Mesothelial cell of epicardium (in vitro differentiated cells): ENCODE data around the gene LRRC59. TPM values are rescaled to one million over a fixed set of nuclear protein-coding genes. Genes with fewer than 3 reads are reported as not detected.

Experiments used
- DNase-seq, 2 experiments: peaks; one replicate each; pipeline ENCODE4 v3.0.0; 2021; ENCODE audit warnings: low spot score in 2 of 2; ENCODE audit not compliant: unreplicated experiment in 2 of 2
- H3K27ac Mint-ChIP-seq: 2 replicates; pipeline ENCODE4 v1.8.0; 2021; ENCODE audit warnings: mixed read lengths
- H3K27me3 Mint-ChIP-seq: 2 replicates; pipeline ENCODE4 v1.8.0; 2021; ENCODE audit warnings: low read depth, mixed read lengths
- H3K36me3 Mint-ChIP-seq: 2 replicates; pipeline ENCODE4 v1.8.0; 2021; ENCODE audit warnings: mixed read lengths
- H3K4me1 Mint-ChIP-seq: 2 replicates; pipeline ENCODE4 v1.8.0; 2021; ENCODE audit warnings: mixed read lengths
- H3K4me3 Mint-ChIP-seq: 2 replicates; pipeline ENCODE4 v1.8.0; 2021; ENCODE audit warnings: mild to moderate bottlenecking, moderate library complexity, mixed read lengths
- H3K9me3 Mint-ChIP-seq: 2 replicates; pipeline ENCODE4 v1.8.0; 2021; ENCODE audit warnings: mixed read lengths
- total RNA-seq: library from RNA; stranded (reverse); gene quantifications from 3 replicates; pipeline ENCODE4 v1.2.1, GENCODE V29; 2021
- TF ChIP-seq, protein P1 (sequence below): fragments of 200-600 bp; sonication (generic); IDR thresholded peaks from one replicate; pipeline ENCODE4 v1.5.0; 2021; ENCODE audit warnings: antibody characterized with exemption; ENCODE audit not compliant: unreplicated experiment

Gene LRRC59
- total RNA-seq, 1 donor from 2014 or later, result 60.7 TPM

- TF ChIP-seq, protein P1, sequence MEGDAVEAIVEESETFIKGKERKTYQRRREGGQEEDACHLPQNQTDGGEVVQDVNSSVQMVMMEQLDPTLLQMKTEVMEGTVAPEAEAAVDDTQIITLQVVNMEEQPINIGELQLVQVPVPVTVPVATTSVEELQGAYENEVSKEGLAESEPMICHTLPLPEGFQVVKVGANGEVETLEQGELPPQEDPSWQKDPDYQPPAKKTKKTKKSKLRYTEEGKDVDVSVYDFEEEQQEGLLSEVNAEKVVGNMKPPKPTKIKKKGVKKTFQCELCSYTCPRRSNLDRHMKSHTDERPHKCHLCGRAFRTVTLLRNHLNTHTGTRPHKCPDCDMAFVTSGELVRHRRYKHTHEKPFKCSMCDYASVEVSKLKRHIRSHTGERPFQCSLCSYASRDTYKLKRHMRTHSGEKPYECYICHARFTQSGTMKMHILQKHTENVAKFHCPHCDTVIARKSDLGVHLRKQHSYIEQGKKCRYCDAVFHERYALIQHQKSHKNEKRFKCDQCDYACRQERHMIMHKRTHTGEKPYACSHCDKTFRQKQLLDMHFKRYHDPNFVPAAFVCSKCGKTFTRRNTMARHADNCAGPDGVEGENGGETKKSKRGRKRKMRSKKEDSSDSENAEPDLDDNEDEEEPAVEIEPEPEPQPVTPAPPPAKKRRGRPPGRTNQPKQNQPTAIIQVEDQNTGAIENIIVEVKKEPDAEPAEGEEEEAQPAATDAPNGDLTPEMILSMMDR, result no peak
- no peaks in the 10 kb centered on the region for H3K9me3 Mint-ChIP-seq
- peak overlapping the region; percentile 50 for H3K4me3 Mint-ChIP-seq
- peaks cover 21% of the 10 kb centered on the region for H3K4me1 Mint-ChIP-seq
- no peak overlapping the region for H3K27ac Mint-ChIP-seq
- DNase-seq, result no peak
- no peaks in the 10 kb centered on the region for H3K27me3 Mint-ChIP-seq
- H3K36me3 Mint-ChIP-seq, result peaks cover 20% of the 10 kb centered on the region
These were observed 27.3 kb downstream of the LRRC59 start for GRCh38 chr17:50370052-50370451.

DNA sequence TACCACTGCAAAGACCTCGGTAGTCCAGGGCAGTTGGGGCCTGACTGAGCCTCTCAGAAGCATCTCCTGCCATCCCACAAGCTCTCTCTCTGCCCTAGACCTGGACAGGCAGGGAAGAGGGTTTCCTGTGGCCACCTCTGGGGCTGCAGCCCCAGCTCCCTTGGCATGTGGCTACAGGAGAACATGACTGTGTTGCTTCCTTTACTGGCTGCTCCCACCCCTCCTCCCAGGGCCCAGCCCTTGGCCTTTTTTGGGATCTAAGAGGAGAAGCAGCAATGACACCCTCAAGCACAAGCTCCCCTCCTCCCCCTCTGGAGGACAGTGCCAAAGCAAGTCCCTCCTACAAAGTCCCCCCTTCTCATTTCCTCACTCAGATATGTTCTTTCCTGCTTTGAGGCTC is 29.9 kb downstream of the LRRC59 start:
- Mint-ChIP-seq H3K27me3 (no peaks in the 10 kb centered on the region), H3K9me3 (no peaks in the 10 kb centered on the region), H3K36me3 (peaks cover 20% of the 10 kb centered on the region), H3K4me1 (peaks cover 24% of the 10 kb centered on the region), H3K4me3 (no peak overlapping the region), H3K27ac (no peak overlapping the region)
- TF ChIP-seq, protein P1, result no peak
- DNase-seq, result no peak

DNA sequence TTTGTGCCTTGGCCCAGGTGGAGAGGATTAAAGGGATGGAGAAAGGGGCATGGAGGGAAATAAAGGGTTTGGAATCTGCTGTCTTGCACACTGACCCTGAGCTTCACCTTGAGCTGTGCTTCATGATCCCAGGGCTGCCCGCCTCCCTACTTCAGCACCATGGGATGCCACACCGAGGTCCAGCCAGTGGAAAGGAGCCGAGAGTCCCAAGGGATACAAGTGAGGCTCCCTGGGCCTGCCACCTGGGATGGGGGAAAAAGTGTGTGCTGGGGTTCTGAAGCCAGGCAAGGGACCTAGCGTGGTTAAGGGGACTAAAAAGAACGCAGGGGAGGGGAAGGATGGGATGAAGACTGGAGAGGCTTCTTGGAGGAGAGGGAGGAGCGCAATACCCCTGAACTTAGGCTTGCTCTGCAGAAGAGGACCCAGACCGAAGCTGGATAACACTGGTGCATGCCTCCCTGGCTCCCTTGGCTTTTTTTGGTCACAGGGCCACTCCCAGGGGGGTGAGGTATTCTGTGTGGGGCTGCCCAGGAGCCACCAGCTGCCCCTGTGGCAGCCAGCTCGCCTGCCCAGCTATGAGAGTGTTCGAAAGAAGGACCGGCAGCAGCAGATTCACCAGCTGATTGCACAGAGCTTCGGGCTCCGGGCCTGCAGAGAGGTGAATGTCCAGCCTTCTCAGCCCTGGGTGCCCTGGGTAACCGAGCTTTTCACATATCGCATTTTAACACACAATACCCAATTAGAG is 31.5 kb downstream of the LRRC59 start:
- no peak for DNase-seq
- Mint-ChIP-seq H3K36me3 (peaks cover 18% of the 10 kb centered on the region), H3K9me3 (no peaks in the 10 kb centered on the region), H3K4me3 (no peak overlapping the region), H3K27ac (peak overlapping the region; percentile 59), H3K4me1 (peaks cover 18% of the 10 kb centered on the region), H3K27me3 (no peaks in the 10 kb centered on the region)
- TF ChIP-seq, protein P1, result no peak

- H3K27ac Mint-ChIP-seq, result peak overlapping the region; percentile 59
- TF ChIP-seq, protein P1, result no peak
These were observed 32.2 kb downstream of the LRRC59 start for GRCh38 chr17:50365165-50365564.

GRCh38 chr17:50364715-50365114 is 32.6 kb downstream of the LRRC59 start:
- Mint-ChIP-seq H3K4me1 (peaks cover 18% of the 10 kb centered on the region), H3K27me3 (no peaks in the 10 kb centered on the region), H3K4me3 (no peak overlapping the region), H3K36me3 (peaks cover 13% of the 10 kb centered on the region), H3K9me3 (no peaks in the 10 kb centered on the region), H3K27ac (peak overlapping the region; percentile 85)
- no peak for DNase-seq
- TF ChIP-seq, protein P1, result no peak

More at GRCh38 chr17:50365165-50365564, 32.2 kb downstream of the LRRC59 start:
- Mint-ChIP-seq H3K4me3 (no peak overlapping the region), H3K36me3 (peaks cover 14% of the 10 kb centered on the region), H3K4me1 (peaks cover 18% of the 10 kb centered on the region), H3K9me3 (no peaks in the 10 kb centered on the region), H3K27me3 (no peaks in the 10 kb centered on the region)
- DNase-seq, result no peak

- peaks cover 18% of the 10 kb centered on the region for H3K4me1 Mint-ChIP-seq
- peaks cover 13% of the 10 kb centered on the region for H3K36me3 Mint-ChIP-seq
- TF ChIP-seq, protein P1, result no peak
- peak overlapping the region; percentile 85 for H3K27ac Mint-ChIP-seq
- DNase-seq, result no peak
- H3K4me3 Mint-ChIP-seq, result no peak overlapping the region
- H3K27me3 Mint-ChIP-seq, result no peaks in the 10 kb centered on the region
- H3K9me3 Mint-ChIP-seq, result no peaks in the 10 kb centered on the region
These were observed 33.3 kb downstream of the LRRC59 start for GRCh38 chr17:50364061-50364458.
